ENCODE results near the gene WDR5.
"Not testable (repeated sequence)": the region's sequence is repeated elsewhere in the genome, so short reads cannot be mapped to it uniquely, and the experiment has no call there.

WDR5 gene

DNA sequence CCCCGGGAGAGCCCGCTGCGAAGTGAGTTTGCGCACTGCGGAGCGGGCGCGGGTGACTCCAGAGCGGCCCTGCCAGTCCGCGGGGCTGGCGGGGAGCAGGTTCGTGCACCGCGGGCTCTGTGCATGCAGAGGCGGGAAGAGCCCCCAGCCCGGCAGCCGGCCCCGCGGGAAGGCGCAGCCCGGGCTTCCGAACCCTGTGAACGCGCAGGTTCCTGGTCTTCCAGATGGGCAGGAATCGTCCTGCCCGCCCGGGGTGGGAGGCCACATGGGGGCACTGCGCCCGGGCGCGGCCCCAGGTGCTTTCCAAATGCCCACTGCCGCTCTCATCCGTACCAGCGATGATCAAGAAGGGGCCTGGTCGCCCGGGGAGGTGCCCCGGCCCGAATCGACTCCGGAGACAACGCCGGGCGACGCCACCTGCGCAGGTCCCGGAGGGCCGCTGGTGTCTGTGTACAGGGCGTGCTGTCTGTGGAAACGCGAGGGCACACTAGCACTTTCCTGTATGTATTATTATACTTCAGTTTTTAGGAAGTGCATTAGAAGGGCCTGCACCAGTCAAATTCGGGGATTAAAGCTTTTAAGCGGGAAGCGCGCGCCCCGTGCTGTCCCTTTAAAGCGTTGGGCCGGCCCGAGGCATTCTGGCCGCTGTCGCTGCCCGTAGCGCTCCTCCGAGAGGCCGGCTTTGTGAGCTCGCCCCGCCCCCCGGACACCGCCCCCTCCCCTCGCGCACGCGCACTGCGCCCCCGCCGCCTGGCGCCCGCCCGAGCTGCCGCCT is at the start of gene WDR5:
TSS of gene WDR5 (plus strand) at position 740 of the 775 bp plus-strand sequence. CDS start 3,796 bp downstream, outside the sequence.
- DNase-seq (ENCODE audit: low spot score), result peak; percentile 90

DNA sequence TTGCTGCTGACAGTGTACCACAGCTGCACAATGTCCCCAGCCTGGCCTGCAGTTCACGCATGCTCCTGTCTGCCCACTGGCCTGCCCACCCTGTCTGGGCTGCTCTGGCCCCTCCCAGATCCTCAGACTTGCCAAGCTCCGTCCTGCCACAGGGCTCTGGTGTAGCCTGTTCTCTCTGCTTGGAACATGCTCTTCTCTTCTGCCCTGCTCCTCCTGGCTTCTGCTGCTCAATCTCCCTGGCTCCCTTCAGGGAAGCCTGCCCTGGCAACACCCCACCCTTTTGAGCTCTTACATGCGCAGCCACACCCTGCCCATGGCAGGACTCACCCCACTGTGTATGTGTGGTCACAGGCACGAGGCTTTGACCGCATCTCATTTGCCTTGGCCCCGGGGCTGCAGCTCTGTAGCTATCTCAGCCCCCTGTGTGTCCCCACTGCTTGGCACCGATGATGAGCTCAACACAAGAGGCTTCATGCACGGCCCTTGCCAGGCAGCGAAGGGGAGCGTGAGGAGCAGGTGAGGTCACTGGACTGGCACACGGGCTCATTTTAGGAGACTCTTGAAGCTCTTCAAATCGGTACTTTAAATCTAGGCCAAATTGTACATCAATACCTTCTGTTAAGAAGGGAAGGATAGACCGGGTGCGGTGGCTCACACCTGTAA is 47.7 kb upstream of the WDR5 start:
- DNase-seq (ENCODE audit: low spot score), result peak; percentile 58

DNA sequence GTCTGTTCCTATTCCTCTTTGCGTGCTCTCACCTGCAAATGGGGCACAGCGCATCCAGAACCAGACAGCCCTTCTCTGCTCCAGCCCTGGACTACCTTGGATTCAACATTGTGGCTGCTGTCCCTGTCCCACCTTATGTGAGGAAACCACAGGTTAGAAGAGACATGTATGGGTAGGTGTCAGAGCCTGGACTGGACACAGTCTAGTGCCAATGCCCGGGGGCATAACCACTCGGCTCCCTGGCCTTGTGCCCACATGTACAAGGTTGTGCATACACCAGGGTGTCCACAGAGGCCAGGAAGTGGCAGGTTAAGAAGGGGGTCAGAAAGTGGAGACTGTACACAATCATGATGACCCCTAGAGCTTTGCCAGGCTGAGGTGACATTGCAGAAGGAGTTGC is 45.9 kb upstream of the WDR5 start:
- no peak for DNase-seq (ENCODE audit: low spot score)

DNA sequence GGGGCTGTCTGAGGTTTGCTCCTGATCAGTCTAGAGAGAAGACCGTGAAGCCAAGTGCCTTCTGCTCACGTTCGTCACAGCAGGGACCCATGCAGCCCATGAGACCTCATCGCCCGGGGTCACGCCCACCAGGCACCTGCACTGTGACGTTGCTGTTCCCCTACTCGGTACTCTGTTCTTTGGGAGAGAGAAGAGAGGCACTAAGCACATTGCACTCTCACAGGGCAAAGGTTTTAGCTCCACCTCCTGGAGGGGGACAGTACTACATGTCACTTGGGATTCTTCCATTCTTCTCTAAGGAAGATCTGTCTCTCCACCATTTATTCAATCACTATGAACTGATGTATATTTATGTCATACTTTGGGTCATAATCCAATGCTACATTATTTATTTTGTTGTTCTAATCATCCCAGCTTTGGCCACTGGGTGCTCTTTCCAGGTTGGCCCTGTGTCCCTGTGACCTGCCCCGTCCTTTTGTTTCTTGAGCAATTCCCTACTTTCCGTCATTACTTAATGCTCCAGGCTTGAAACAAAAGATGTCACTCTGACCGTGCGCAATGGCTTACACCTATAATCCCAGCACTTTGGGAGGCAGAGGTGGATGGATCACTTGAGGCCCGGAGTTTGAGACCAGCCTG is 36.6 kb upstream of the WDR5 start:
- DNase-seq (ENCODE audit: low spot score), result peak; percentile 75

DNA sequence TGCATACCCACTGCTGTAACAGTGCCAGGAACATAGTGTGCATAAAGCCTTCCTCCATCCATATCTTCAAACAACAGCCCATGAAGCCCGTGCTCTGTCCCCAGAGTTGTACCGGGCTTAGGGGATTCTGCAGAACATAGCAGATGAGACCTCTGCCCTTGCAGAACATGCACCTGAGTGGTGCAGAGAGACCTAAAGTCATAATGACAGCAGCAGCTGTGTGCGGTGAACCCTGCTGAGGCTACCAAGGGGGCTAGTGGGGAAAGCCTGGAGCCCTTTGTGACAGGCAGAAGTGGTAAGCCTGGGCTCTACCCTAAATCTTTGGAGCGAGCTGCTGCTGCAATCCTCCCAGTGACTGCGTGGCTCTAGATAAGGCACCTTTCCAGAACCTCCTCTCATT is 35.8 kb upstream of the WDR5 start:
- DNase-seq (ENCODE audit: low spot score), result no peak

DNA sequence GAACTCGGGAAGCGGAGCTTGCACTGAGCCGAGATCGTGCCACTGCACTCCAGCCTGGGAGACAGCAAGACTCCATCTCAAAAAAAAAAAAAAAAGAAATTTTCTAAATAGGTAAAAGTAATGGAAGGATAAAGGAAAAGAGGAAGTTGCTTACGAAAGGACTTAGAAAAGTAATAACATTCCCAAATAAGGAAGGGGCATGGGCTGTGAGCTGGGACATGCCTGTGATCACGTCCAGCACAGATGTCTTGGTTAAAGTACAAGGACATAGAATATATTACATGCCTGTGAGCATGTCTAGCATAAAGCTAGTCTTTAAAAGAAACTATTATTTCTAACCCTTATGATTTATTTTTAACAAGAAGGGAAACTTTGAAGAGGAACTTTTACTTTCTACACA is 34.7 kb upstream of the WDR5 start:
- not testable (repeated sequence) for DNase-seq (ENCODE audit: low spot score)

DNA sequence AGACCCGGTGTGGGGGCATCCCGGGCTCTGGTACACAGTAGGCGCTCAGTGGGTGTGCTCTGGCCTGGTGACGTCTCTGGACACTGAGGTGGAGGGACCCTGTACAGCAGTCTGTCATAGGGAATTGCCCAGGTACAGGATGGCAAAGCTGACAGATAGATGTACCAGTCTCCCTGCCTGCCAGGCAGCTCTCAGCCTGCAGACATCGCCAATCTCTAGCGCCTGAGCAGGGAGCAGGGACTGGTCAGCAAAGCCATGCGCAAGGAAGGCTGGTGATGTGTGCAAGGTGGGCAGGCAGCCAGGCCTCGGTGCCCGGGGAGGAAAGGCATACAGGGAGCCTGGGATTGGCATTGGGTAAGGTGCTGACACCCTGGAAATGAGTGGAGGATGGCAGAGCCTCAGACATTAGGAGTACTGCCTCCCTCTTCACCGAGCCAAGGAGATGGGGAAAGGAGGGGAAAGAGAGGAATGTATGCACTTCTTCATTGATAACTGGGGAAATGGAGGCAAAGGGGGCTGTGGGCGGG is 34.2 kb upstream of the WDR5 start:
- no peak for DNase-seq (ENCODE audit: low spot score)

DNA sequence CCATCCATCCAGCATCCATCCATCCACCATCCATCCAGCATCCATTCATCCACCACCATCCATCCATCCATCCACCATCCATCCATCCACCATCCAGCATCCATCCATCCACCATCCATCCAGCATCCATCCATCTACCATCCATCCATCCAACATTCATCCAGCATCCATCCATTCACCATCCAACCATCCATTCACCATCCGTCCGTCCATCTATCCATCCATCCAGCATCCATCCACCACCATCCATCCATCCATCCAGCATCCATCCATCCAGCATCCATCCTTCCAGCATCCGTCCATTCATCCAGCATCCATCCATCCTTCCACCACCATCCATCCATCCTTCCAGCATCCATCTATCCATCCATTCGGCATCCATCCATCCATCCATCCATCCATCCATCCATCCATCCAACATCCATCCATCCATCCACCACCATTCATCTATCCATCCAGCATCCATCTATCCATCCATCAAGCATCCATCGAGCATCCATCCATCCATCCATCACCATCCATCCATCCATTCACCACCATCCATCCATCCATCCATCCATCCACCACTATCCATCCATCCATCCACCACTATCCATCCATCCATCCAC is 32.4 kb upstream of the WDR5 start:
- DNase-seq (ENCODE audit: low spot score), result no peak

DNA sequence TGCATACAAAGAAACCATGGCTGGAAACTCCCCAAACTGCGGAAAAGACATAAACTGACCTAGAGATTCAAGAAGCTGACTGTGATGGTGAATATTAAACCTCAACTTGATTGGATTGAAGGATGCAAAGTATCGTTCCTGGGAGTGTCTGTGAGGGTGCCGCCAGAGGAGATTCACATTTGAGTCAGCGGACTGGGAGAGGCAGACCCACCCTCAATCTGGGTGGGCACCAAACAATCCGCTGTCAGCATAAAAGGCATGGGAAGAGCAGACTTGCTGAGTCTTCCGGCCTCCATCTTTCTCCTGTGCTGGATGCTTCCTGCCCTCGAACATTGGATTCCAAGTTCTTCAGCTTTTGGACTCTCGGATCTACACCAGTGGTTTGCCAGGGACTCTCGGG is 24.8 kb upstream of the WDR5 start:
- DNase-seq (ENCODE audit: low spot score), result no peak

DNA sequence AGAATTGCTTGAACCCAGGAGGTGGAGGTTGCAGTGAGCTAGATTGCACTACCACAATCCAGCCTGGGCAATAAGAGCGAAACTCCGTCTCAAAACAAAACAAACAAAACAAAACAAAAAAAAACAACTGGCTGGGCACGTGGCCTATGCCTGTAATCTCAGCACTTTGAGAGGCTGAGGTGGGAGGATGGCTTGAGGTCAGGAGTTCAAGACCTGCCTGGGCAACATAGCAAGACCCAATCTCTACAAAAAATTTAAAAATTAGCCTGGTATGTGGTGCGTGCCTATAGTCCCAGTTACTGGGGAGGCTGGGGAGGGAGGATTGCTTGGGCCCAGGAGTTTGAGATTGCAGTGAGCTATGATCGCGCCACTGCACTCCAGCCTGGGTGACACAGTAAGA is 23.3 kb upstream of the WDR5 start:
- DNase-seq (ENCODE audit: low spot score), result no peak

DNA sequence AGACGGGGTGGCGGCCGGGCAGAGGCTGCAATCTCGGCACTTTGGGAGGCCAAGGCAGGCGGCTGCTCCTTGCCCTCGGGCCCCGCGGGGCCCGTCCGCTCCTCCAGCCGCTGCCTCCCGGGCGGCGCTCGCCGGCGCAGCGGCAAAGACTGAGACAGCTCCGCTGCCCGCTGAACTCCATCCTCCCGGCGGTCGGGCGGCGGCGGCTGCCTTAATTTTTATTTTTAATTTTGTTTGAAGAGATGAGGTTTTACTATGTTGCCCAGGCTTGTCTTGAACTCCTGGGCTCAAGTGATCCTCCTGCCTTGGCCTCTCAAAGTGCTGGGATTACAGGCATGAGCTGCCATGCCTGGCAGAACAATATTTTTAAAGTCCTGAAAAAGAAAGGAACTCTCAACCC is 16.9 kb upstream of the WDR5 start:
- DNase-seq (ENCODE audit: low spot score), result not testable (repeated sequence)

DNA sequence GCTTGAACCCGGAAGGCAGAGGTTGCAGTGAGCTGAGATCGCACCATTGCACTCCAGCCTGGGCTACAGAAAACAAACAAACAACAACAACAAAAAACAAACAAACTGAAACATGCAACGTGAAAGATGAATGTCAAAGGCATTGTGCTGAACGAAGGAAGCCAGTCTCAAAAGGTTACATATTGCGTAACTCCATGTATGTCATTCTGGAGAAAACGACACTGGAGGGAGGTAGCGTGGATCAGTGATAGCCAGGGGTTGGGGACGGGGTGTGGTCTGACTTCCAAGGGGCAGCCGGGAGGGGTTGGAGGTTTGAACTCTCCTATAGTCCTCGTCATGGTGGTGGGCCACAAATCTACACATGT is 12.1 kb upstream of the WDR5 start:
- DNase-seq (ENCODE audit: low spot score), result no peak

DNA sequence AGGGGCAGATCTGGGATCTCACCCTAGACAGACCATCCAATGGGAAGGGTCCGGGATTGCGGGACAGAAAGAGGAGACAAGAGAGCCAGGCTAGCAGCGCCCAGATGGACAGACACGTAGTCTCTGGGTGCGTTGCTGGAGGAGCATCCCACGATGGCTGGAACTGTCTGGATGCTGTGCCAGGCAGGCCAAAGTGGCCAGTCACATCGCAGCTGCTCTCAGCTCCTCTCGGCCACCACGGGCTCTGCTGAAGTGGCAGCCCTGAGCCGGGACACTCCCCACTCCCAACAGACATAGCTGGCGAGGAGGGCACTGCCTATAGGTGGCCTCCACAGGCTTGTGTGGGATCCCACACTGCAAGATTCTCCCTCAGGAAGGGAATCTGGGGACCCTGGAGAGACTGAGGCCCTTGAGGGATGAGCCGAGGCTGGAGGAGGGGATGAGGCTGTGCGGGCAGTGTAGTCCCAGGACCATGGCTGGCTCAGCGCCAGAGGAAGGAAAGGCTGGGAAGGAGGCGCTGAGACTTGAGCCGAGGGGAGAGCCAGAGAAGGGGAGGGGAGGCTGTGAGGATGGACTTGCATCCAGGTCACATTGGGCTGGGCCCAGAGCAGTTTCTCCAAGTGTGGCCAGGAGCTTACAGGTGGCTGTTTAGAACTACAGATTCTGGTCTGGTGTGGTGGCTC is 10.3 kb upstream of the WDR5 start:
- no peak for DNase-seq (ENCODE audit: low spot score)

DNA sequence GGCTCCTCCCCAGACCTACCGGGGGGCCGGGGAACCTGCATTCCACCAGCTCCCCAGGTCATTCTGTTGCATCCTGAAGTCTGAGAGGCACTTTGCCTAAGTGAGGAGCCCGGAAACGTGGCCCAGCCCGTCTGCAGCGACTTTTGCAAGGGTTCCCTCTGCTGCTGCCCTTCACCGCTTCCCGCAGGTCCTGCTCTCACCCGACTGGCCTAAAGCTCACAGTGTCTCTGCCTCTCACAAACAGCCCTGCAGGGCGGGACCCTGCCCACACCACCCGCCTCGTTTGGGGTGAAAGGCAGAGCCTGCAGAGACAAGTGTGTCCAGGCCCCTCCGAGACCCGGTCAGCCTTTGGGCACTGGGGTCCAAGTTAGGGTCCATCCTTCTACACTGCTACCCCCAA is 9.5 kb upstream of the WDR5 start:
- no peak for DNase-seq (ENCODE audit: low spot score)

DNA sequence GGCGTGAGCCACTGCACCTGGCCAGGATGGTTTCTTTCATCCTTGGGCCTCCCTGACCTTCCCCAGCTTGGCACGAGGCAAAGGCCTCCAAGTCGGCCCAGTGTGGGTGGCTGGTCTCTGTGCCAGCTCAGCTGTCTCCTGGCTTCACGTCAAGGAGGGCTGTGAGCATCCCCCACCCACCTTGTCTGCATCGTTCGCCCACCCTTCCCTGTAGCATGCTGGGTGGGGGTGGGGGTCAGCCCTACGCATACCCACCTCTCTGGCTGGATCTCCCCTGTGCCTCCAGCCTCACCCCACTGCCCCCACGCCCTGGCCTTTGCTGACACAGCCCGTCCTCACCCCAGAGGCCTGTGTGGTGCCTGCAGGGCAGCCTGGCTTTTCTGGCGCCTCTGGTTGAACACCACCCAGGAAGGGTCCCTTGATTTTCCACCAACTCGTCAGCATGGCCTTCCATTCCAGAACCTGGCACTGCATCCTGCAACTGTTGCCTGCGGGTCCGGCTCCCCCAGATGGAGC is 8.8 kb upstream of the WDR5 start:
- no peak for DNase-seq (ENCODE audit: low spot score)

DNA sequence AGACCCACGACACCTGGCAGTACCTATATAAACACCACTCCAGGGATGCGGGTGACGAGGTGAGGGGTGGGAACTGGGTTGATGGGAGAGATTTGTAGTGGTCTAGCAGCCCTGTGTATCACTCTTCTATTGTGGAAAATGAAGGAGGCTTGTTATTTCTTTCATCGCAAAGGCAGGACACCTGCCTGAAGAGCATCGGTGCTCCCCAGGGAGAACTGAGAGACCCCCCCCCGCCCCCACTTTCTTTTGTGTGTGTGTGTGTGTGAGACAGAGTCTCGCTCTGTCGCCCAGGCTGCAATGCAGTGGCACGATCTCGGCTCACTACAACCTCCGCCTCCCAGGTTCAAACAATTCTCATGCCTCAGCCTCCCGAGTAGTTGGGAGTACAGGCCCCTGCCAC is 8.3 kb upstream of the WDR5 start:
- DNase-seq (ENCODE audit: low spot score), result no peak

DNA sequence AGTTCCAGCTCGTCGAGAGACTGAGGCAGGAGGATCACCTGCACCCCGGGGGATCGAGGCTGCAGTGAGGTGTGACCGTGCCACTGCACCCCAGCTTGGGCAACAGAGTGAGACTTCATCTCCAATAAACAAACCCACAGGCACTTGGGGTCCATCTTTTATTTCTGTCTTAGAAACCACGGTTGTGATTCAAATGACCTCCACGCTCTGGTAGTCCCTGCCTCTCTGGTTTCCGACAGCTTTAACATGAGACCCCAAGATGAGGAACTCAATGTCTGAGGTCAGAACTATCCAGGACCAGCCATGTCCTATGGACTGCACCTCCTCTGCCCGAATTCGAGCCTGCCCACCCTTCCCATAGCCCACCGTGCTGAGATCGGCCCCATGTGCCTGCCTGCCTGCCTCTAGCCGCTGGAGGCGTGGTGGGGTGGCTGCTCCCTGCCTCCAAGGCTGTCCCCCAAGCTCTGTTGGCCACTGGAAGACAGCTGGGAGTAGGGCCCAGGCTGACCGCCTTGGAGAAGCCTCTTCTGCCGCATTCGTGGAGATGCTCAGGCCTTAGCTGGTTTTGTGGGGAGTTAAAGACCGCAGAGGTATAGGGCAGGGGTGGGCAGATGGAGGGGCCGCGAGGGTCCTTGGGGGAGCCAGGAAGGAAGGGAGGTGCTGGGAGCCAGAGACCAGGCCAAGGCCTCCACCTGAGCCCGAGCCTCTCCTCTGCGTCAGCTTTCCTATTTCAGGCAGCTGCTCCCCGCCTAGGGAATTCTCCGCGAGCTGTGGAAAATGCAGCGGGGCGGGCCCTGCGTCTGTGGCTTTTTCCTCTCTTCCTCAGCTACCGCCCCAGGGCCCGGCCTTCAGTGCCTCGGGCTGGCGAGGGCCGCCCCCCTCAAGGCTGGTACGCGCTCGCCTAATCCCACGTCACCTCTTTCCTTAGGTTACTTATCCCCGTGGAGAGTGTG is 6.9 kb upstream of the WDR5 start:
- DNase-seq (ENCODE audit: low spot score), result no peak

DNA sequence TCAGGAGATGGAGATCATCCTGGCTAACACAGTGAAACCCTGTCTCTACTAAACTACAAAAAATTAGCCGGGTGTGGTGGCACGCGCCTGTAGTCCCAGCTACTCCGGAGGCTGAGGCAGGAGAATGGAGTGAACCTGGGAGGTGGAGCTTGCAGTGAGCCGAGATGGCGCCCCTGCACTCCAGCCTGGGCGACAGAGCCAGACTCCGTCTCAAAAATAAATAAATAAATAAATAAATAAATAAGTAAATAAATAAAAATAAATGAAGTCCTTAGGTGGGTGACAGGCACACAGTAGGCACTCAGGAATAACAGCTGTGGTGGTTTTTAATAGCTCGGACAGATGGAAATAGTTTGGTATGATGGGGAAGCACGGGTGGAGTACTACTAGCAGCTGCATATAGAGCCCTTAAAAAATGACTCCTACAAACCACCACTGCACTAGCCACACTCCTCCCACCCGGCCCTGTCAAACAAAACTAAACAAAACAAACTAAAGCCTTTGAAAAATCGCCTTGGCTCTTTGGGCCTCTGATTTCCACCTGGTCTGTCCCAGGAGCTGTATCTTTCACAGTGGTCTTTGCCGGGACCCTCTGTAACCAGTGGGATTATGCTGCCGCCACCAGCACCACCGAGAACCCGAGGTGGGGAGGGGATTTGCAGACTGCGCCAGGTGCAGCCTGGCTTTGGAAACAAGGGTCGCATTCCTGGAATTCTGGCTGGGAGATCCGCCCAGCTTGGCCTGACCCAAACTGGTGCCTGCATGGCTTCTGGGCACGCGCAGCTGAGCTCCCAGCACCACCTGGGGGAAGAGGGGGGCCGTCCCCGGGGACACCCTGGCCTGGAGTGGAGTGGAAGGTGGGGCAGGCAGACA is 5.1 kb upstream of the WDR5 start:
- peak; percentile 85 for DNase-seq (ENCODE audit: low spot score)

DNA sequence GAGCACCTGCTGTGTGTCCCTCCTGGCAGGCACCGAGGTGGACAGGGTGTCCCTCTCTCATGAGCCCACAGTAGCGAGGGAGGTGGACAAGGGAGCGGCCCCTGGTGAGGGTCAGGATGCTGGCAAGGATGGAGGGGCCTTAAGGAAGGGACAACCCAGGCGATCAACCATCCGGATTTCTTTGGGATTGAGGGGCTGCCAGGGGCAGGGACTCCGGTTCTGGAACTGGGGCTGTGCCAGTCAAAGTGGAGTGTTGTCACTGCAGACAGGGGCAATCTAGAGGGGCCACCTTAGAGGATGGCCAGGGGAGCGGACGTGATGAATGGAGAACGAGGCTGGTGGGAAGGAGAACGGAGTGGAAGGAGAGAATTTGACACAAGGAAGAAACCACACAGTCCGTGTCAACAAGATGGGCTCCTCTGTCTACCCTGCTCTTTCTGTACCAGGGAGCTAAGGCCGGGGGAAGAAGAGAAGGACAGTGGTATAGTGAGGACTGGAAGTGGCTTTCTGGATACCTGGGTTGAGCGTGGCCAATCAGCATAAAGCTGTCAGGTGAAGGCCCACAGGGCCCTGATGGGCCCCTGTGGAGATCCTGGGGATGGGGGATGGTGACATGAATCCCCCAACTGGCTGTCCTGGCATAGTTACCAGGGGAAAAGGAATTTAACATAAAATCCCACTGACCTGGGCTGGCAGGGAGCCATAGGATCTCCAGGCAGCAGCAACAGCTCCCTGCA is 4.2 kb upstream of the WDR5 start:
- no peak for DNase-seq (ENCODE audit: low spot score)

Measured in SW480 (cell line).